Stimulated activated CD8-positive, alpha-beta memory T cell treated with anti-CD3 and anti-CD28 coated beads, Interleukin-4, amount 100 ng/mL, for 1 hour (primary cell): ENCODE results near the gene LTB4R.
"Not testable (repeated sequence)": the region's sequence is repeated elsewhere in the genome, so short reads cannot be mapped to it uniquely, and the experiment has no call there.

Source experiments
- DNase-seq, 2 donors: peaks; one replicate each; pipeline ENCODE4 v3.0.0-alpha.2; 2020; ENCODE audit warnings: low read depth in 2 of 2, low spot score in 1 of 2

LTB4R gene

DNA sequence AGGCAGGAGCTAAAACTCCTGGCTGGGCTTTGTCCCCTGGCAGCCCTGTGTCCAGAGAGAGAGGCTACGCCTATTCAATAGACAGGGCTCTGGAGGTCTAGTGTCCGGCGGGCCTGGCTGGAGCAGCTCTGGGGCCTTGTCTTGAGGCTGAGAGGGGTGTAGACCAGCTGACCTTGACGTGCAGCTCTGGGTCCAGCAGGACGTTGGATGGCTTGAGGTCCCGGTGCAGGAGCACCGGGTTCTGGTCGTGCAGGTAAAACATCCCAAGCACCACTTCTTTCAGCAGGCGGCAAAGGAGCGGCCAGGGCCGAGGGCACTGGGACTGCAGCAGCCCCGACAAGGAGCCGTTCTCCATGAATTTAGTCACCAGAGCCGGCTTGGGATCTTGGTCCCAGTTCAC is 27.5 kb downstream of the LTB4R start:
- DNase-seq: no peak

DNA sequence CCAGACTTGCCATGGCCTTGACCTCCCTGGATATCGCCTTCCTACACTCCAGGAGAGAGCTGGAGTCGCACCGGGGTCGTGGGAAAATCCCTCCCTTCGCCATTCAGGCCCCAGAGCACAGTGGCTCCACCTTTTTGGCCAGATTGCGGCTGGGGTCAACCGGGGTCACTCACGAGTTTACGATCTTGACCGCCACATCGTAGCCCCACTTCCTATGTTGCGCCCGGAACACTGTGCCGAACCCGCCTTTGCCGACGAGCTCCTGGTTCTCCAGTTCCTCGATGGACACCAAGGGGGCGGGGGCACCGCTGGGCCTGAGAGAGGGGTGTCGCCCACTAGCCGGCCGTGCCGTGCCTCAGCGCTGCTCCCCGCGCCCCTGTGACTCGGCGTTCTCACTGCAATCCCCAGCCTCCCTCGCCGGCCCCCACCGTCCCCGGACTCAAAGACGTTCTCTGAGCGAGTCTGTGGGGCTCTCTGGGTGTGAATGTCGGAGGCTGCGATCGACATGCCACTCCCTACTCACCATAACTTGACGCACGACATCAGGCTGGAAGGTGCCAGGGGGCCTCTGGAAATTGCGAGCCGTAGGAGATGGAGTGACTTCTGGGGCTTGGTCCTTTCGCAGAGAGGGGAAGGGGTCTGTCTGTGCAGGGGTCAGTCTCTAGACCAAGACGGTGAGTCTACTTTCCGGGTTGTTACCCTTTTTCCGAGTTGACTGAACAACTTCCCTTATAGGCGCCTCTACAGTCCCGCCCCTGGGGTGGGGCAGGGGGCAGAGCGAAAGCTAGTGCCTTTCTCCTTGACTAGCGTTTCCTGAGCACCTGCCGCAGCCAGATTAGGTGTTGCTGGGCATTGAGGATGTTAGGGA is 28.2 kb downstream of the LTB4R start, which contains the start of gene RIPK3:
TSS of gene RIPK3 (minus strand) at position 708 of the 868 bp plus-strand sequence. CDS start at position 543, 165 bp downstream.
- DNase-seq: peak in 1 of 2 donors; percentile 54

DNA sequence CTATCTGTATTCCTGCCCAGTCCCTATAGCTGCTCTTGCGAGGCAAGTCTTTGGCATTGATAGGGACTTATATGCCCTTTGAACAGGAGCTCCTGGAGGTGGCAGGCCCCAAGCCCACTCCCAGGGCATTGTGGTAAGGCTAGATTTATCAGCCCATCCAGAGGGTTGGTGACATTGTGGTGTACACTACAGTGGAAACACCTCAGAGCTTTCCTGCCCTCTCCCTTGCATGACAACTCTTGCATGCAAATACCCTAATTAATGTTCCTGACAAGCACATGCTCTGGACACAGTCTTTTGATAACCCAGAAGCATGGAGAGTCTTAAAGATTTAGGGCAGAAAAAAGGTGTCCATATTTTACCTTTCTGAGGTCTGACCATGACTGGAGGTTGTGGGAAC is 29.3 kb downstream of the LTB4R start:
- no peak for DNase-seq

DNA sequence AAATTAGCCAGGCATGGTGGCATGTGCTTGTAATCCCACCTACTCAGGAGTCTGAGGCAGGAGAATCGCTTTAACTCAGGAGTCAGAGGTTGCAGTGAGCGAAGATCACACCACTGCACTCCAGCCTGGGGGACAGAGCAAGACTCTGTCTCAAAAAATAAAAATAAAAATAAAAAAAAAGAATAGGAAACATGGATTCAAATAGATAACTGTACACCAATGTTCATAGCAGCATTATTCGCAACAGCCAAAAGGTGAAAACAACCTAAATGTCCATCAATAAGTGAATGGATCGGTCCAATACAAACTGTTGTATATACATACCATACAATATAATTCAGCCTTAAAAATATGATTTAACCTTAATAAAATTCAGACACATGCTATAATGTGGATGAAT is 31.6 kb downstream of the LTB4R start:
- no peak for DNase-seq

DNA sequence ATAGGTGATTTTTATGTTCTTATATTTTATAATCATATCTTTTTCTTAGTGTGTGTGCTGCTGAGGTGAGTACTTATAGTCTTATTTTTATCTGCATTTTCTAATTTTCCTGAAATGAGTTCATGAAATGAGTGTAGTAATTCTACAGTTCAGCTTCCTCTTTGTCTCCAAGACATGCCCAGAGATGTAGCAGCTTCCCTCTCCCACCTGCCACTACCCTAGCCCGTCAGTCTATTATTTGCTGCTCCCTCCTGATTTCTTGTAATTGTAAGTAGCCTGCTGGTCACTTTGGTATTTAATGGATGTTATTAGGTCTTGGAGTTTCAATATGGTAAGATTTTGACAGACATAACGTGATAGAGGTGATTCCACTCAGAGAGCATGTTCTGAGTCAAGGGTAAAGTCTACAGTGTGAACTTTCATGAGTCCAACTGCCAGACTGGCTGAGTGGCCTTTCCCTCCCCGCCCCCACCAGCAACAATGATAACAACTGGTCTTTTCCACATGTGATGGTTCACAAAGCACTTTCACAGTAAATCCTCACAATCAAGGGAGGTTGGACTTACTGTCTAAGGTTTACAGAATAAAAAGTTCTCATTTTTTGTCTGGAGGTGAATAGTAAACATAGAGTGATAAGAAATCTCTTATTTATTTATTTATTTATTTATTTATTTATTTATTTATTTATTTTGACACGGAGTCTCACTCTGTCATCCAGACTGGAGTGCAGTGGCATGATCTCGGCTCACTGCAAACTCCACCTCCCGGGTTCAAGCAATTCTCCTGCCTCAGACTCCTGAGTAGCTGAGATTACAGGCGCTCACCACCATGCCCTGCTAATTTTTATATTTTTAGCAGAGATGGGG is 32.7 kb downstream of the LTB4R start:
- no peak for DNase-seq

DNA sequence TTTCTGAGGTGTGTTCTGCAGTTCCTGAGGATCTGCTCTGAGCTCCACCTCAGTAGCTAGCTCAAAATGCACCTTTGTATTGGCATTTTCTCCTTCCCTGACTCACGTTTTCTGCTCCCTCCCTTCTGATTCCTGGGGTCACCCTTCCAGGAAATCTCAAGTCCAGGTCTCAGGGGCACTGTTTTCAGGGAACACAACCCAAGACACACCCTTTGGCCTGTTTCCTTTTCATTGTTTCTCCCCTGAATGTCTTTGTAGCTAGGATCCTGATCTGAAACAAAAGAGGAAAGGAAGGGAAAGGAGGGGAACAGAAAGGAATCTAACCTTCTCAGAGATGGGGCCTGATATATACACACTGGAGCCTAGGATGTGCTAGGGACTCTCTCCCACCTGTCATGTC is 35.8 kb downstream of the LTB4R start:
- DNase-seq: no peak

DNA sequence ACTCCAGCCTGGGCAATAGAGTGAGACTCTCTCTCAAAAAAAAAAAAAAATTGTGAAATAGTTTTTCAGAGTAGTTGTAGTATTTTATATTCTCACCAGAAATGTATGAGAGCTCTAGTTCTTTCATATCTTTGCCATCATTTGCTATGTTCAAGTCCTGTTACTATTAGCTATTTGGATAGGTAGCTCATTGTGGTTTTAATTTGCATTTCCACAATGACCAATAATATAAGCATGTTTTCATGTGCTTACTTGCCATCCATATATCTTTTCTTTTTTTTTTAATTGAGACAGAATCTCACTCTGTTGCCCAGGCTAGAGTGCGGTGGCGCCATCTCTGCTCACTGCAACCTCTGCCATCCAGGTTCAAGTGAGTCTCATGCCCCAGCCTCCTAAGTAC is 36.9 kb downstream of the LTB4R start:
- no peak for DNase-seq

DNA sequence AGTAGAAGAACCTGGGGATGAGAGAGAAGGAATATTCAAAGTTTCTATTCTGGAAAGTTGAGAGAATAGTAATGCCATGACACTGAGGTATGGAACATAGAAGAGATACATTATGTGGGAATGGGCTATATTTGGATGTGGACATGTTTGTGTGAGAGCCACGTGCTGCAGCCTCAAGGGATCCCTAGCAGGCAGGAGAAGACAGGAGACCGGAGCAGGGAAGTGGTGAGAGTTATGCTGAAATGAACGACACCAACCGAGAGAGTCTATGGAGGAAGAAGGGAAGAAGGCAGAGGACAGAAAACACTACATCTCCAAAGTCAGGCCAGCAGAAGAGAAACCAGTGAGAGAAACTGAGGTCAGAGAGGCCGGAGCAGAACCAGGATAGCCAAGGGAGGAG is 38.4 kb downstream of the LTB4R start:
- DNase-seq: no peak

DNA sequence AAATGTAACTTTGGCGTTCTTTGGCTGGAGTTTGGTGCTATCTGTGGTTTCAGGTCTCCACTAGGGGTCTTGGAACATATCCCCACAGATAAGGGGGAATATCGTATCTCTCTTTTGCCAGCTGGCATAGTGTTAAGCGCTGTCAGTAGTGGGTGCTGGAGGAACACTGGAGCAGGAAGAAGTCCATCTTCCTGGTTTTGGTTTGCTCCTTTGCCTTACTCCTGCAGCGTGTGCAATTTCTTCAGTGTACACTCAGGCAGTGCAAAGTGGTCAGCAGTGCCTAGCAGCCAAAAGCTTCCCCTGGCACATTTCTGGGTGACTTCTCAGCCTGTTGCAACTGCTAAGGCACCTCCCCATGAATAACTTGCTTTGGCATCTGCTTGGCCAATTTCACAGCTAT is 40.2 kb downstream of the LTB4R start:
- DNase-seq: no peak

DNA sequence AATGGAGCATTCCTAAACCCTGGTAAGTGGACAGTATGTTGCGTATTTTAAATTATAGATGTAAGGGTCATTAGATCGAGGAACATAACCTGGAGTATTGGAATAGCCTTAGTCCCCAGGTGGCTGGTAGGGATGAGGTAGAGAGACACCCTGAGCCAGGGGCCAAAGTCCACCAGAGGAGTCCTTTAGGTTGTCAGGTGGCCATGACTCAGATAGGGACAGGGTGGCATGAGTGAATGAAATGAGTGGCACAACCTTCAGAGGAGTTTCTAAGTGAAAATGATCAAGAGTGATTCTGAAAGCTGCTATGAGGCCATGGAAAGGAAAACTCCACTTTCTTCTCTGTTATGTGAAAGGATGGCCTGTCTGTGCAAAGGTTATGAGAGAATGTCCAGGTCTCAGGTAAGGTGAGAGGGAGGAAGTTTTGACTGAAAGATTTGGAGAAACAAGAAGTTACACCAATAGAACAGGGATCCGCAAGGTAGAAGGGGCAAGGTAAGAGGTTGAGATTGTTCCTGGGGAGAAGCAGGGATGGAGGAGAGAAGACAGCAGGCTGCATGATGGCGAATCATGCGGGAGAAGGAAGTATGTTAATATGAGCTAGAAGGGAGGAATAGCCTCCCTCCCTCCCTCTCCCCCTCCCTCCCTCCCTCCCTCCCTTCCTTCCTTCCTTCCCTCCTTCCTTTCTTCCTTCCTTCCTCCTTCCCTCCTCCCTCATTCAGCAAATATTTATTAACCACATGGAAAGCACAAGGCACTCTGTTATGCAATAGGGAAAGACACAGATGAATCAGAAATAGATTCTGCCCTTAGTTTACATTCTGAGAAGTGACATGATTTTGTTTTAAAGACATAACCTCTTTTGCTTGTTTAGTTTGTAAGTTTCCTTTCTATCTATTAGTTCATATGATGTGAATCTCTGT is 42.5 kb downstream of the LTB4R start:
- no peak for DNase-seq

DNA sequence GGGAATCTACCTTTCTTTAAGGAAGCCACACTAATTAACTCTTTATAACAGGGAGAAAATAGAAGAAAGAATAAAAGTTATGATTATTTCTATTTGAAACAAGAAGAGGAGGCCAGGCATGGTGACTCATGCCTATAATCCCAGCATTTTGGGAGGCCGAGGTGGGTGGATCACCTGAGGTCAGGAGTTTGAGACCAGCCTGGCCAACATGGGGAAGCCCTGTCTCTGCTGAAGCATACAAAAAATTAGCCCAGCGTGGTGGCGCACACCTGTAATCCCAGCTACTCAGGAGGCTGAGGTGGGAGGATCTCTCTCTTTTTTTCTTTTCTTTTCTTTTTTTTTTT is 43.2 kb downstream of the LTB4R start:
- not testable (repeated sequence) for DNase-seq

DNA sequence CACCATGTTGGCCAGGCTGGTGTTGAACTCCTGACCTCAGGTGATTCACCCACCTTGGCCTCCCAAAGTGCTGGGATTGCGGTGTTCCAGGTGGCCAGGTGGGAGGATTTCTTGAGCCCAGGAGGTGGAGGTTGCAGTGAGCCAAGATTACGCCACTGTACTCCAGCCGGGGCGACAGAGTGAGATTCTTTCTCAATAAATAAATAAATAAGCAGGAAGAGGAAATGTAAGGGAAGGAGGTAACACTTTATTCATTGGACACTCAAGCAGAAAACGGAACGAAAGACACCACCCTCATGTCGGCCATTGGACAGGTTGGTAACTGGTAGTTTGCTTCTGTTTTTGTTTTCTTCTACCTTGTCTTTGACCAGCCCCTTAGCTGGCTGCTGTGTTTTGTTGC is 43.7 kb downstream of the LTB4R start:
- DNase-seq: no peak

DNA sequence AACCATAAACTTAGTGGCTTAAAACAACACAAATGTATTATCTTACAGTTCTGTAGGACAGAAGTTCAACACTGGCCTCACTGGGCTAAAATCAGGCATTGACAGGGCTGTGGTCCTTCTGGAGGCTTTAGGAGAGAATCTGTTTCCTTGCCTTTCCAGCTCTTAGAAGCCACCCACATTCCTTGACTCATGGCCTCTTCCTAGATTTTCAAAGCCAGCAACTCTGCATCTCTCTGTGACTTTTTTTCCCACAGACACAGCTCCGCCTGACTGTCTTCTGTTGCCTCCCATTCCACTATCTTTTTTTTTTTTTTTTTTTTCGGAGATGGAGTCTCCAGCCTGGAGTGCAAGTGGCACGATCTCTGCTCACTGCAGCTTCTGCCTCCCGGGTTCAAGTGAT is 44.9 kb downstream of the LTB4R start:
- no peak for DNase-seq

DNA sequence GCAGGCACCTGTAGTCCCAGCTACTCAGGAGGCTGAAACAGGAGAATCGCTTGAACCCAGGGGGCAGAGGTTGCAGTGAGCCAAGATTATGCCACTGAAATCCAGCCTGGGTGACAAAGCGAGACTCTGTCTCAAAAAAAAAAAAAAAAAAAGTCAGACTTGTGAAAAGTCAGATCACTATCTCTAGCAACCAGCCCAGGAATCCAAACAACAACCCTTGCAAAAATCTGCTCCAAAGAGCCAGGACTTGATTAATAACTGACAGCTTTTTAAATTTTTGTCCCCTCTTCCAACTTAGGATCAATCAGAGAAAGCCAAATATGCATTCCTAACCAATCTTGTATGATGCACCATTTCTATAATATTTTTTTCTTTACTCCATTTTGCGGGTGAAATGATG is 49.0 kb downstream of the LTB4R start:
- no peak for DNase-seq

DNA sequence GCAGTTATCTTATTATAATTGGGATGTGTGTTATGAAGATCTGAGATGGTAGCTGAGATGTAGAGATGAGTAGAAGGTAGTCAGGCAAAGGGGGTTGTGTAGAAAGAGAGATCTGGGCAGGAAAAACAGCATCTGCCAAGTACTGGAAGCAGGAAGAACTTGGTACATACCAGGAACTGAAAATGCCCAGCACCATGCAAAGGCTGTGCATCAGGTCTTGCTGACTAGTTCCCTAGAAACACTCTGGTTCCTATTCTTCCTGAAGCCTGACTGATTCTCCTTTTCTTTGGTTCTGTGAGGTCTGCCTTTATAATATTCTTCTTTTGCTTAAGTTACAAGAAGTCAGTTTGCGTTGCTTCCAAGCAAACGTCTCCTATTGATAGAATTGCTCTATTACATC is 50.0 kb downstream of the LTB4R start:
- DNase-seq: no peak

DNA sequence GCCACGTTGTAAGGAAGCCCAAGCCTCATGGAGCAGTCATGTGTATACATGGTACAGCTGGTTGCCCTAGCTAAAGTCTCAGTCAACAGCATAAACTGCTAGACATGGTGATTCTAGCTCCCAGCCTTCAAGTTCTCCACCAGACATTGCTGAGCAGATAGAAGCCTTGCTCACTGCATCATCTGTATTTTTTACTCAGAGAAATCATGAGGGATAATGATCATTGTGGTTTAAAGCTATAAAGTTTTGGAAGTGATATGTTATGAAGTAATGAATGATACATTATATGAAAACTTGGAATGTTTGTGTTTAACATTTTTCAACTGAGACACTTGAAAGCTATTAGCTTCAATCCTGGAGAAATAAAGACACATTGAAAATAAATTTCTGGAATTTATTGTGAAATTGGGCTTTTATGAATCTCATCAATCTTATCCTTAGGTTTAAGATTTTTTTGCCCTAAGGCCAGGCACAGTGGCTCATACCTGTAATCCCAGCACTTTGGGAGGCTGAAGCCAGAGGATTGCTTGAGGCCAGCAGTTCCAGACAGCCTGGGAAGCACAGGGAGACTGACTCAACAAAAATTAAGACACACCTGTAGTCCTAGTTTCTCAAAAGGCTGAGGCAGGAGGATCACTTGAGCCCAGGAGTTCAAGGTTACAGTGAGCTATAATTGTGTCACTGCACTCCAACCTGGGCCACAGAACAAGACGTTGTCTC is 51.1 kb downstream of the LTB4R start:
- DNase-seq: no peak

DNA sequence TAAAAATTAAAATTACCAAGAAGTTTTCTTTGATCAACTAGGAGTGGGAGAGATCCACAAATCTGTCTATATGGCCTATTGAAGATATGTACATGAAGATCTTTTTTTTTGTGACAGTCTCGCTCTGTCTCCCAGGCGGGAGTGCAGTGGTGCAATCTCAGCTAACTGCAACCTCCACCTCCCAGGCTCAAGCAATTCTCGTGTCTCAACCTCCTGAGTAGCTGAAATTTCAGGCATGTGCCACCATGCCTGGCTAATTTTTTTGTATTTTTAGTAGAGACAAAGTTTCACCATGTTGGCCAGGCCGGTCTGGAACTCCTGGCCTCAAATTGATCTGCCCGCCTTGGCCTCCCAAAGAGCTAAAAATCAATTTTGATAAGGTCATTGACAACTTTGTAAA is 52.1 kb downstream of the LTB4R start:
- DNase-seq: no peak

DNA sequence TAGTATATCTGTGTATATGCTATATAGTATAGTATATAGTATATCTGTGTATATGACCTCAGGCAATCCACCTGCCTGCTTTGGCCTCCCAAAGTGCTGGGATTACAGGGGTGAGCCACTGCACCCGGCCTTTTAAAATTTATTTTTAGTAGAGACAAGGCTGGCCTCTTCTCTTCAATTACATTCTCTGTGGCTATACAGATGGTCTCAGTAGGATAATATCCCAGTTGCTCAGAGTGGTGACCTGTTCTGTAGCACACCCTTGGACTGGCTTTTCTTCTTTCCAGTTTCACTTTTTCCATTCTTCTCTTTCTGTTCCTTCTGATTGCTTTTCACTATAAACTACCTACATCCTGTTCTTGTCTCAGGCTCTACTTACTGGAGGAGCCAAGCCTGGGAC is 53.5 kb downstream of the LTB4R start:
- DNase-seq: no peak

DNA sequence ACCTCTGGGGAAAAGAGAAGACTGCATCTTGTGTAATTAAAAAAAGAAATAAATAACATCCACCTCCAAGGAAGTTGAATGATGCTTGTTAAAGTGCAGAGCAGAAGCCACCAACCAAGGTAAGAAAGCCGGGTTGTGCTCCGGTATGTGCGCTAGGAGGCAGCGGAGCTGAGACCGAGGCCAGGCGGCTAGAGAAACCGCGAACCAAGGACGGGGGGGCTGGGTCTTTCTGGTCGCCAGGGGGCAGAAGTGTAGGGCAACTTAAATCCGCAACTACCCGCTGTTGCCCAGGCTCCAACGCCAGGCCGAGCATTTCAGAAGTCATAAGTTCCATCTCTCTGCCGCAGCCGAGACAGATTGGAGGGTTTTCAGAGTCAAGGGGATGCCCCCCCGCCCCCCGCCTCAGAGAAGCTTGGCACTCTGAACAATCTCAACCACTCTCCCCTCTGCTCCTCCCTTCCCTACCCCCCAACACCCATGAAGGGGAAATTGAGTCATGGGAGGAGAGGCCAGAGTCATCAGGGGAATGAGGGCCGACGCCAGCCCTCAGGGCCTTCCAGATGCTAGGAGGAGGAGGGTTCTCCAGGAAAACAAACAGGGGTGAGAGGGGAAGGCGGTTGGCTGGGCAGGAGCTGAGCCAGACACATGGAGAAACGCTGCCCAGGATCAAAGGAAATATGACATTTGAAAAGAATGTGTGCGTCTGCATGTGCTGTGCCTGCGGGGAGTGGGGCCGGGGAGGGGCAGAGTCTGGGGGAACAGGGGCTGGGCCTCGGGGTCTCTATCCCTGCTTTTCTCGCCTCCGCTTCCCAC is 54.5 kb downstream of the LTB4R start:
- DNase-seq: peak; percentile 15 to 29

DNA sequence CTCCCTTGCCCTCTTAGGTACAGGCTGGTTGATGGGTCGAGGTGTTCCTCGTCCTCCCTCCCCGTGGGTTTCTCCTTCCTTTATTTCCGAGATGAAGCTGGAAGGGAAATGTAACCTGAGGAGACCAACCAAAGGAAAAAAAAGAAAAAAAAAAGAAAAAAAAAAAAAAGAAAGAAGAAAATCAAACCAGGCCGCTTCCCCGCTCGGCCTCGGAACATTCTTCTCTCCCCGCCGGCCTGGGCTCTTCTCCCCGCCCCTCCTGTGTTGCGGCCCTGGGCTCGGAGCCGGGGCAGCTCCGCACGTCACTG is 55.1 kb downstream of the LTB4R start:
- no peak for DNase-seq
